Fibroblast of the aortic adventitia (primary cell): ENCODE results near the gene HRK. TPM values are rescaled to one million over a fixed set of nuclear protein-coding genes. Genes with fewer than 3 reads are reported as not detected.
"Not testable (repeated sequence)": the region's sequence is repeated elsewhere in the genome, so short reads cannot be mapped to it uniquely, and the experiment has no call there.

Experiments
- DNase-seq: peaks from one replicate; pipeline ENCODE4 v3.0.0-alpha.2; 2010; ENCODE audit warnings: low read depth
- H3K4me3 ChIP-seq: 2 replicates; pipeline ENCODE4 v1.5.1; 2011; ENCODE audit warnings: low read depth, mild to moderate bottlenecking, control low read depth, low read length, moderate library complexity
- total RNA-seq: library from RNA; depleted of rRNA; stranded (reverse); fragments of >200 nt; gene quantifications from 2 replicates; pipeline ENCODE4 v1.2.3, GENCODE V29; 2012; ENCODE audit warnings: low replicate concordance
- TF ChIP-seq, protein P1 (sequence below): IDR thresholded peaks from 2 replicates; pipeline ENCODE4 v1.5.1; 2011; ENCODE audit warnings: mild to moderate bottlenecking, low read length, control low read depth, inconsistent platforms; ENCODE audit not compliant: insufficient read depth

The HRK gene
- total RNA-seq, 1 donor = not detected

DNA sequence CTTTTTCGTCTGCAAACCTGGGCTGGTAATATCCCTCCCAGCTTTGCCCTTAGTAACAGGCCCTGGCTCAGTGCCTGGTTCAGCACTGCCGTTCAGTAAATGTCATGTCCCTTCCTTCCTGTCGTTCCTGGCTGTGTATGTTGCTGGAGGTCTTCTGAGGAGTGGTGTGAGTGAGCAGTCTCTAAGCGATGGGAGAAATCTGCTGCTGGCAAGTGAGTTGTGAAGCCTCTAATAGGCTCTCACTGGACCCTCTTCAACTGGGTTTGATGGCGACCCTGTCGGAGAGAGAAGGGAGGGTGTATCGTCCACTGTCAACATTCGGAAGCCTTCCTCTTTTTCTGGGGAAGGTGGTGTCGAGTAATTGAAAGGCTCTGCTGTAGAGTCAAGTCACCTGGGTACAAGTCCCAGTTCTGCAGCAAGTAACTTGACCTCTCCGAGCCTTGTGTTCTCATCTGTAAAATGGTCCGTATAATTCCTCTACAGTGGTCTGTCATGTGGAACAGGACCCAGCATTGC is 62.8 kb downstream of the HRK start:
- TF ChIP-seq, protein P1, sequence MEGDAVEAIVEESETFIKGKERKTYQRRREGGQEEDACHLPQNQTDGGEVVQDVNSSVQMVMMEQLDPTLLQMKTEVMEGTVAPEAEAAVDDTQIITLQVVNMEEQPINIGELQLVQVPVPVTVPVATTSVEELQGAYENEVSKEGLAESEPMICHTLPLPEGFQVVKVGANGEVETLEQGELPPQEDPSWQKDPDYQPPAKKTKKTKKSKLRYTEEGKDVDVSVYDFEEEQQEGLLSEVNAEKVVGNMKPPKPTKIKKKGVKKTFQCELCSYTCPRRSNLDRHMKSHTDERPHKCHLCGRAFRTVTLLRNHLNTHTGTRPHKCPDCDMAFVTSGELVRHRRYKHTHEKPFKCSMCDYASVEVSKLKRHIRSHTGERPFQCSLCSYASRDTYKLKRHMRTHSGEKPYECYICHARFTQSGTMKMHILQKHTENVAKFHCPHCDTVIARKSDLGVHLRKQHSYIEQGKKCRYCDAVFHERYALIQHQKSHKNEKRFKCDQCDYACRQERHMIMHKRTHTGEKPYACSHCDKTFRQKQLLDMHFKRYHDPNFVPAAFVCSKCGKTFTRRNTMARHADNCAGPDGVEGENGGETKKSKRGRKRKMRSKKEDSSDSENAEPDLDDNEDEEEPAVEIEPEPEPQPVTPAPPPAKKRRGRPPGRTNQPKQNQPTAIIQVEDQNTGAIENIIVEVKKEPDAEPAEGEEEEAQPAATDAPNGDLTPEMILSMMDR = no peak
- DNase-seq = peak; percentile 14
- peak overlapping the region; percentile 97 for H3K4me3 ChIP-seq

GRCh38 chr12:116814766-116815165 is 66.5 kb downstream of the HRK start:
- DNase-seq, H3K4me3 ChIP-seq: not testable (repeated sequence)

GRCh38 chr12:116813271-116814041 is 67.8 kb downstream of the HRK start:
- TF ChIP-seq, protein P1 = no peak
- H3K4me3 ChIP-seq = no peak overlapping the region
- DNase-seq = no peak

GRCh38 chr12:116812238-116812637 is 69.0 kb downstream of the HRK start:
- TF ChIP-seq, protein P1 = no peak
- no peak for DNase-seq

DNA sequence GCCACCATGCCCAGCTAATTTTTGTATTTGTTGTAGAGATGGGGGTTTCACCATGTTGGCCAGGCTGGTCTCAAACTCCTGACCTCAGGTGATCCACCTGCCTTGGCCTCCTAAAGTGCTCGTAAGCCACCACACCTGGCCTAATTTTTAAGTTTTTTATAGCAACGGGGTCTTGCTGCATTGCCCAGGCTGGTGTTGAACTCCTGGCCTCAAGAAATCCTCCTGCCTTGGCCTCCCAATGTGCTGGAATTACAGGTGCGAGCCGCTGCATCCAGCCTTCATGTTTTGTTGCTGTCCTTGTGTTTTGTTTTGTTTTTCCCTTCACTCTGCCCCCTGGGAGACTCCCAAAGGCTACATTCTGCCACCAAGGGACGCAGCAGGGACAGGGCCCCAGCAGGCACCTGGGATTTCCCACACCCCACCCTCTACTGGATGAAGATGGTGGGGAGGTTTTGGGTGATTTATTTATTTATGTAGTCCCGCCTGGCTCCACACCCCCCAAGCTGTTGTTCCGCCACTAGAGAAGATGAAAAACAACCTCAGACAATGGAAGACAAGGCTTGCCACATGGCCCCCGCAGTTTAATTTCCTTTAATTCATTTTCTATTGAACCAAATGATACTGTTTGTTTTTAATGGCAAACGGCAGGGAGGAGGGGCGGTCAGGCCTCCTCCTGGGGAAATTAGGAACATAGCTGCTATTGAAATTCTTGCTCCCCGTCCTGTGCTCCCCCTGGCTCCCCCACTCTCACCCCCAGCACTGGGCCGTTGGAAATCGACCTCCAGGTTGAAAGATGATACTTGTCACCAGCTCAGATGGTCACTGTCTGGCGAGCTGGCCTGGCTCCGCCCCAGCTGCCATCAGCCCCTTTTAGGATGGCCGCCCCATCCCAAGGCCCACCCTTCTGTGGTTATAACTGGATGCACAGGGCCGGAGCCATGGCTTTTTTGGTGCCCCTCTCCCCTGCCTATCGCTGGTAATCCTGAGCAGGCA is 72.8 kb downstream of the HRK start:
- H3K4me3 ChIP-seq = no peak overlapping the region
- TF ChIP-seq, protein P1 = no peak
- no peak for DNase-seq

More at GRCh38 chr12:116812238-116812637, 69.0 kb downstream of the HRK start:
- H3K4me3 ChIP-seq = no peak overlapping the region

- no peak overlapping the region for H3K4me3 ChIP-seq
- TF ChIP-seq, protein P1 = no peak
- DNase-seq = no peak
Measured at GRCh38 chr12:116807546-116807945, 73.7 kb downstream of the HRK start.

- no peak for DNase-seq
- H3K4me3 ChIP-seq = no peak overlapping the region
- TF ChIP-seq, protein P1 = no peak
Measured at GRCh38 chr12:116806845-116807440, 74.3 kb downstream of the HRK start.
